Spleen (tissue), 11 donors: ENCODE results near the gene KANSL1L. TPM values are rescaled to one million over a fixed set of nuclear protein-coding genes. Genes with fewer than 3 reads are reported as not detected.

Experiments used
- DNase-seq: peaks from one replicate; pipeline ENCODE4 v3.0.0-alpha.2; 2020
- H3K27ac ChIP-seq, 8 donors: fragments of 200-600 bp; sonication (generic) in 7 of 8; 1 replicate in 4 of 8; 2 replicates in 4 of 8; pipeline versions ENCODE4 v1.5.0 to v1.8.0; 2016 to 2021; ENCODE audit warnings: inconsistent platforms in 4 of 8, mild to moderate bottlenecking in 4 of 8, moderate library complexity in 1 of 8
- H3K27me3 ChIP-seq, 7 donors: fragments of 200-600 bp; sonication (generic) in 6 of 7; replicated peaks in 1 of 7; 1 replicate in 4 of 7; 2 replicates in 3 of 7; pipeline versions ENCODE4 v1.5.0 to v1.8.0; 2016 to 2021; ENCODE audit warnings: inconsistent platforms in 3 of 7, mild to moderate bottlenecking in 1 of 7
- H3K36me3 ChIP-seq, 6 donors: fragments of 200-600 bp; sonication (generic) in 5 of 6; 1 replicate in 4 of 6; 2 replicates in 2 of 6; pipeline versions ENCODE4 v1.5.0 to v1.8.0; 2016 to 2021; ENCODE audit warnings: inconsistent platforms in 2 of 6
- H3K4me1 ChIP-seq, 6 donors: fragments of 200-600 bp; sonication (generic) in 5 of 6; 1 replicate in 3 of 6; 2 replicates in 3 of 6; pipeline versions ENCODE4 v1.5.0 to v1.8.0; 2016 to 2021; ENCODE audit warnings: inconsistent platforms in 3 of 6
- H3K4me3 ChIP-seq, 8 donors: fragments of 200-600 bp; sonication (generic) in 7 of 8; 1 replicate in 4 of 8; 2 replicates in 4 of 8; pipeline versions ENCODE4 v1.5.0 to v1.8.0; 2016 to 2021; ENCODE audit warnings: inconsistent platforms in 4 of 8, mild to moderate bottlenecking in 4 of 8, moderate library complexity in 2 of 8
- H3K9me3 ChIP-seq, 8 donors: fragments of 200-600 bp; sonication (generic) in 7 of 8; 1 replicate in 4 of 8; 2 replicates in 4 of 8; pipeline versions ENCODE4 v1.5.0 to v1.8.0; 2016 to 2021; ENCODE audit warnings: inconsistent platforms in 4 of 8
- POLR2A ChIP-seq, 3 donors: fragments of 450-650 bp; IDR thresholded peaks; one replicate each; pipeline ENCODE4 v1.5.1; 2017; ENCODE audit warnings: antibody characterized with exemption in 3 of 3, mild to moderate bottlenecking in 1 of 3
- POLR2AphosphoS5 ChIP-seq, 3 donors: sonication (generic); formaldehyde crosslinking; IDR thresholded peaks; one replicate each; pipeline ENCODE4 v1.5.1; 2017; ENCODE audit warnings: antibody characterized with exemption in 3 of 3
- WGBS, 5 donors: extraction: QIAGEN DNeasy Blood & Tissue Kit in 3 of 5; methylation state at CpG; one replicate each; pipeline versions ENCODE4 v1.1.5 to v1.1.7; 2013 to 2018; 5-methylcytosine and 5-hydroxymethylcytosine counted together
- intact Hi-C: fragments of 100-400 bp; cut with DNase I; formaldehyde crosslinking; loops from one replicate; pipeline ENCODE4 v1.15.0; 2023; ENCODE audit warnings: low total_unique reads
- polyA plus RNA-seq, 3 donors: library from polyadenylated mRNA; stranded (reverse); fragments of 200-250 nt; gene quantifications; one replicate each; pipeline ENCODE4 v1.2.1, GENCODE V29; 2013
- total RNA-seq, 7 donors: library from RNA; depleted of rRNA in 3 of 7; stranded (reverse); fragments of >200 nt in 3 of 7; fragmentation: NEBNext Ultra II Directional in 4 of 7; extraction: Animal tissue kit (Norgen Biotek cat#: 25700) in 4 of 7; gene quantifications; one replicate each; pipeline versions ENCODE4 v1.1.0 to v1.2.1, GENCODE V29; 2016 to 2021
- TF ChIP-seq, protein P1 (sequence below), 11 experiments: fragments of 200-600 bp in 7 of 11; fragments of 450-650 bp in 4 of 11; sonication (generic) in 4 of 11; IDR thresholded peaks in 8 of 11; conservative IDR thresholded peaks in 3 of 11; 1 replicate in 7 of 11; 2 replicates in 4 of 11; pipeline versions ENCODE4 v1.4.0 to v1.8.0; 2016 to 2021; ENCODE audit warnings: antibody characterized with exemption in 11 of 11, inconsistent platforms in 4 of 11, mild to moderate bottlenecking in 1 of 11
- donor health status: healthy with polysubstance abuse.
- donor health status: DM: no; HTN: no; CAD: no; lungs with moderate emphysema.
- donor health status: DM: no; HTN: no; CAD: no.
- donor health status: Bipolar disorder and iron deficiency.
- donor health status: healthy.
- donor health status: DM: no; HTN: no; CAD: no.
- donor health status: DM: yes; HTN: yes; CAD: no.

KANSL1L gene
- total and polyA plus RNA-seq, 10 donors: 1.2 to 30.5 (median 15.3) TPM

- WGBS, 5 donors: 90 to 95% (median 94%) methylated on average over 9 of the region's 9 CpGs
- intact Hi-C loops: no loop called here
- no peaks in the 10 kb centered on the region for H3K36me3 ChIP-seq
These were observed 177.2 kb downstream of the KANSL1L start for GRCh38 chr2:209993968-209994367.

DNA sequence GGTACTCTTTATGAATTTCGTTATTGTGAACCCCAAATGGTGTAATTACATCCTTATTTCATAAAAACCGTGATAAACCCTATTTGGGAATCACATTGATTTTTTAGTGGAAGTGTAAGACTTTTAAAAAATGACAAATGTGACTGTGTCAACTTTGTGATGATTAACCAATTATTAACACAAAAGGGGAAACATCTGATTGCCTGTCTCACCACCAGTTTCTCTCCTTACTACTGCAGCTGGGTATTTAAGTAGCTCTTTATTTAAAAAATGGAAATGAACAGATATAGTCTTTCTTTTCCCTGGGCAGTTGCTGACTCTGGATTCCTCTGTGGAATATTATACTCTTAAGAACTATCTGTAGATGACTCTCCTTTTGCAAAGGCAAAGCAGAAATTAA, 180.4 kb downstream of the KANSL1L start:
- H3K27ac ChIP-seq: no peak overlapping the region
- intact Hi-C loops: no loop called here
- H3K9me3 ChIP-seq: no peaks in the 10 kb centered on the region
- H3K36me3 ChIP-seq: no peaks in the 10 kb centered on the region
- no peak overlapping the region for H3K4me3 ChIP-seq
- DNase-seq: no peak
- TF ChIP-seq POLR2A (IDR thresholded peaks at IDR 0.05) (no peak), POLR2AphosphoS5 (IDR thresholded peaks at IDR 0.05) (no peak)
- TF ChIP-seq, protein P1, sequence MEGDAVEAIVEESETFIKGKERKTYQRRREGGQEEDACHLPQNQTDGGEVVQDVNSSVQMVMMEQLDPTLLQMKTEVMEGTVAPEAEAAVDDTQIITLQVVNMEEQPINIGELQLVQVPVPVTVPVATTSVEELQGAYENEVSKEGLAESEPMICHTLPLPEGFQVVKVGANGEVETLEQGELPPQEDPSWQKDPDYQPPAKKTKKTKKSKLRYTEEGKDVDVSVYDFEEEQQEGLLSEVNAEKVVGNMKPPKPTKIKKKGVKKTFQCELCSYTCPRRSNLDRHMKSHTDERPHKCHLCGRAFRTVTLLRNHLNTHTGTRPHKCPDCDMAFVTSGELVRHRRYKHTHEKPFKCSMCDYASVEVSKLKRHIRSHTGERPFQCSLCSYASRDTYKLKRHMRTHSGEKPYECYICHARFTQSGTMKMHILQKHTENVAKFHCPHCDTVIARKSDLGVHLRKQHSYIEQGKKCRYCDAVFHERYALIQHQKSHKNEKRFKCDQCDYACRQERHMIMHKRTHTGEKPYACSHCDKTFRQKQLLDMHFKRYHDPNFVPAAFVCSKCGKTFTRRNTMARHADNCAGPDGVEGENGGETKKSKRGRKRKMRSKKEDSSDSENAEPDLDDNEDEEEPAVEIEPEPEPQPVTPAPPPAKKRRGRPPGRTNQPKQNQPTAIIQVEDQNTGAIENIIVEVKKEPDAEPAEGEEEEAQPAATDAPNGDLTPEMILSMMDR (IDR thresholded peaks at IDR 0.05 in 8 of 11, conservative IDR thresholded peaks at IDR 0.05 in 3 of 11): no peak
- peaks cover 0 to 5% (median 0%) of the 10 kb centered on the region in 6 donors for H3K4me1 ChIP-seq
- WGBS, 5 donors: 60 to 81% (median 74%) methylated on average over 2 of the region's 2 CpGs
- peaks cover 0 to 4% (median 0%) of the 10 kb centered on the region in 7 donors for H3K27me3 ChIP-seq

More at GRCh38 chr2:209993968-209994367, 177.2 kb downstream of the KANSL1L start:
- Histone ChIP-seq H3K4me3 (no peak overlapping the region), H3K27me3 (no peaks in the 10 kb centered on the region), H3K9me3 (no peaks in the 10 kb centered on the region), H3K4me1 (peaks cover 0 to 5% (median 0%) of the 10 kb centered on the region in 6 donors), H3K27ac (no peak overlapping the region)
- DNase-seq: peak; percentile 47
- no peak for TF ChIP-seq POLR2AphosphoS5 (IDR thresholded peaks at IDR 0.05)
- TF ChIP-seq, protein P1 (IDR thresholded peaks at IDR 0.05 in 8 of 11, conservative IDR thresholded peaks at IDR 0.05 in 3 of 11): no peak
- no peak for TF ChIP-seq POLR2A (IDR thresholded peaks at IDR 0.05)

GRCh38 chr2:209988010-209988409, 183.2 kb downstream of the KANSL1L start:
- H3K27ac ChIP-seq: no peak overlapping the region
- H3K4me3 ChIP-seq: no peak overlapping the region
- no peak for DNase-seq
- TF ChIP-seq POLR2AphosphoS5 (IDR thresholded peaks at IDR 0.05): no peak
- TF ChIP-seq, protein P1 (IDR thresholded peaks at IDR 0.05 in 8 of 11, conservative IDR thresholded peaks at IDR 0.05 in 3 of 11): no peak
- no peak for TF ChIP-seq POLR2A (IDR thresholded peaks at IDR 0.05)
- H3K27me3 ChIP-seq: peaks cover 0 to 5% (median 0%) of the 10 kb centered on the region in 7 donors
- H3K9me3 ChIP-seq: no peaks in the 10 kb centered on the region
- intact Hi-C loops: no loop called here
- no peaks in the 10 kb centered on the region for H3K36me3 ChIP-seq
- 22 to 51% (median 25%) methylated on average over 4 of the region's 4 CpGs for WGBS, 5 donors
- H3K4me1 ChIP-seq: peaks cover 0 to 8% (median 0%) of the 10 kb centered on the region in 6 donors

DNA sequence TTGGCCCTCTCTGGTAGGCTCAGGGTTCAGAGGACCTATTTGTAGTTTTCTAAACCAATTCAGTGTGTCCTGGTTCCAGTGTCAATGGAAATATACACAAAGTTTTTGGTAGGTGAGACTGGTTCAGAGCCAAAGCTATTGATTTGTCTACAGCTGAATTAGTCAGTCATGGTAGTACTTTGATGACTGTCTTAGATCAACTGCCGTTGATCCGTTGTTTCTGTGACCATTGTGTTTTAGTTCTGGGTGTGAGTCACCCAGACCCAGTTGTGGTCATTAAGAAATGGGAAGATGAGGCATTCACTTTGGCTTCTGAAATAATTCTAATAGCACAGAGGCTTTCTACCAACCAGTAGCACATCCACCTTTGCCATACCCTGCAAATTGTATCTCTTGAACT, 184.8 kb downstream of the KANSL1L start:
- Histone ChIP-seq H3K4me1 (peaks cover 0 to 8% (median 0%) of the 10 kb centered on the region in 6 donors), H3K4me3 (no peak overlapping the region), H3K9me3 (no peaks in the 10 kb centered on the region), H3K27me3 (peaks cover 0 to 5% (median 0%) of the 10 kb centered on the region in 7 donors), H3K36me3 (no peaks in the 10 kb centered on the region), H3K27ac (peak overlapping the region in 1 of 8 donors; percentile 3)
- DNase-seq: no peak
- TF ChIP-seq POLR2AphosphoS5 (IDR thresholded peaks at IDR 0.05) (no peak), POLR2A (IDR thresholded peaks at IDR 0.05) (no peak)
- TF ChIP-seq, protein P1 (IDR thresholded peaks at IDR 0.05 in 8 of 11, conservative IDR thresholded peaks at IDR 0.05 in 3 of 11): no peak
- WGBS, 5 donors: 61 to 84% (median 69%) methylated on average over 2 of the region's 2 CpGs
- intact Hi-C loops: no loop called here
